HG02973 (cell line): ENCODE results near the gene HOXC9.

Source experiments
- ATAC-seq: cut with Tn5 transposase; IDR thresholded peaks from one replicate; pipeline ENCODE4 v1.9.1; 2021; ENCODE audit warnings: moderate library complexity; ENCODE audit not compliant: unreplicated experiment

The HOXC9 gene

DNA sequence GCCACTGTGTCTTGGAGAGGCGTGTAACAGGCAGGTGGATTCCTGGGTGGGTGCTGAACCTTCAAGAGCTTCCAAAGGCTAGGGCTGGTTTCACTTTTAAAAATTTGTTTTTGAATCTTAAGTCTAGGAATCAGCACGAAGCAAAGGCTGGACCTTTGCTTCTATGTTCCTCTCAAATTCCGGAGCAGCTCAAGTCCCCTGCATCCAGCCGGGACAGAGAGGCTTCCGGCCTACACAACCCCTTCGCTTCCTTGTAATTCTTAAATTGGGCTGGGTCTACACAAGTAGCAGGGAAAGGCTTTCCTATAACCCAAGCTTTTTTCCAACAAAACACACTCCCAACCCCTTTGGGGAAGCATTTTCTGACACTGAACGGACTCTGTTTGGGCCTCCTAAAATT is 37.0 kb upstream of the HOXC9 start:
- no peak for ATAC-seq

DNA sequence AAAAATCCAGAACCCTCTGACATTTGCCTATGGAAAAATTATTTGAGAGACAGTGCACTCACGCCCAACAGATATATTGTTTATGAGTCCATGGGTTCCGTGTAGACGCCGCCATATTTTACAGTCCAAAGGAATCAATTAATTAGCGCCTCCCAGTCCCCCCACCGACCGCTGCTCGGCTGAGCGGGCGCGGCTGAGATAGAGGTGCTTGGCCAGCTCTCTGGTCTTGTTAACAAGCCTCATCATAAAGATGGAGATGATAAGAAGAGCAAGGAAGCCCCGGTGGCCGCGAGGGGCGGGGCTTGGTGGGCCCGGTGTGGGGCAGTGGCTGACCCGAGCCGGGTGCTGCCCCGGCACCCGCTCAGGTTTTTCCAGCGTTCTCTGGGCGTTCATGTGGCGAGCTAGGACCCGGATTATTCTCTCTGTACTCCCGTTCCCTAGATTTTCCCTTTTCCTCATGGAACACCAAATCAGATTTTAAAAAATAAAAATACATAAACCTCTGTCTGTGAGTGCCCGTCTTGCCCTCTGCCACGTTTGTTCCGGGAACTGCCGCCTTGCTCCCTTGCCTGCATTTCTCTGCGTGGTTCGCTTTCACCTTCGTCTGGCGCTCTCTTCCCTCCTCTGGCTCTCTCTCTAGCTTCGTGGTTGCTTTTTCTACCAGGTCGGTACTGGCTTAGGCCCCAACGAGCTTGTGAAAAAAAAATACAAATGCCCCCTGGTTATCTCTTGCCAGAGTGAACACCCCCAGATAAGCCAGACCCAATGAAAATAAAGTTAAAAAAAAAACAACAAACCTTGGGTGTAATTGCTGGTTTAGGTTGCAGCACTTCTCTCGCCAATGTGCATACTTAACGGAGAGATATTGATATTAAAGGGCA is 36.3 kb upstream of the HOXC9 start:
- no peak for ATAC-seq

DNA sequence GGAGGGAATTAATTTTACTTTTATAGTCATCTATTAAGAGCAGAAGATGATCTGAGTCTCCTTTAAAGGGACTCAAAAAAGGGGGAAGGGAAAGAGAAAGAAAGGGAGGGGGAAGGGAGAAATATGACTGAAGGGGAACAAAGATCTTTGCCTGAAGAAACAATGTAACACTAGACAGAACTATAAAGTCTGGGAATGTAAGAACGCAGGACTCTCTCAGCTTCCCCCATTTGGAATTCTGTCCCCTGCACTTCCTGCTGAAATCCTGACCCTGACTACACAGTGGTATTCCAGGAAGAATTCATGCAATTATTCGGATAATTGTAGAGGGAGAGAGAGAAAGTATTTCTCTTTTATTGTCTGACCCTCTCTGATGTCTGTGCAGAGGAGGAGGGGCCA is 35.6 kb upstream of the HOXC9 start:
- no peak for ATAC-seq

DNA sequence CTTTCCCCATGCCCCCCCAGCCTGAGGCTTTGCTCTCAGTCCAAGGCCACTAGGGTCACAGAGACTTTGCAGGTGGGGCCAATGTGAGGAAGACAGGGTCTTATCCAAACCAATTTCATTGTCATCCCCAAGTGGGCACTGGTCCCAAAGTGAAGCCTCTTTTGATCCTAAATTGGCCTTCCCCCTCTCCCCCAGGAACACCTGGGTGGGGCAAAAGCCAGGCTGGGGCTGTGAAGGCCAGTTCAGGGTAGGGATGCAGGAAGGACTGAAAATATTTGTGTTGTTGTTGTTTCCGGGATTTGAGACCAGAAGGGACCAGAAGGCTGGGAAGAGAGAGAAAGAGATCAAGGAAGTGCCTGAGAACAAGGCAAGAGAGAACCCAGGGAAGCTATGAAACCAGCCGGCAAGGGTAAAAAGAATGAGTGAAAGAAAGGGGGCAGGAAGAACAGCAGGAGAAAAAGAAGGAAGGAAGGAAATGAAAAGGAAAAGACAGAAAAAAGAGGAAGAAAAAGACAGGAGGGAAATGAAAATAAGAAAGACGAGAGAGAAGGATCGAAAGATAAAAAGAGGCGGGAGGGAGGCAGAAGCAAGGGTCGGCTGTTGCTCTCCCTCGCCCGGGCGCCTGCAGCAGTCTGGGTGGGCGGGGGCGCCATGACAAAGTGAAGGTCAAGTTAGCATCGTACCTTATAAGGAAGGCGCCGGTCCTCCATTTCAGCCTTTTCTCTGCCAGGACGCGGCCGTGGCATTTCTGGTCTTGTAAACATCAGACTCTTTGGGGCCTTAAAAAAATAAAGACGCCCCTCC is 34.5 kb upstream of the HOXC9 start:
- ATAC-seq, result no peak

DNA sequence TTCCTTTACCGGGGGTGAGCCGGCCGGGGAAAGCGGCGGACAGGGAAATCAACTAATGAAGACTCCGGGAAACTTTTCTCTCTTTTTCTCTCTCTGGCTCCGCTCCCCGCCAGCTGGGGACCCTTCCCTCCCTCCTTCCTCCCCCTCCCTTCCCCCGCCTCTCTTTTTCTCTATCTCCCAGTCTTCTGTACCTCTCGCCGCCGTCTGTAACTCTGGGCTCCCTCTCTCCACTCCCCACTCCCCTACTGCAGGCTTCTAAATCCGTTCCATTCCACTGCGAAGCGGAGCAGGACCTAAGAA is 33.9 kb upstream of the HOXC9 start:
- ATAC-seq, result no peak

DNA sequence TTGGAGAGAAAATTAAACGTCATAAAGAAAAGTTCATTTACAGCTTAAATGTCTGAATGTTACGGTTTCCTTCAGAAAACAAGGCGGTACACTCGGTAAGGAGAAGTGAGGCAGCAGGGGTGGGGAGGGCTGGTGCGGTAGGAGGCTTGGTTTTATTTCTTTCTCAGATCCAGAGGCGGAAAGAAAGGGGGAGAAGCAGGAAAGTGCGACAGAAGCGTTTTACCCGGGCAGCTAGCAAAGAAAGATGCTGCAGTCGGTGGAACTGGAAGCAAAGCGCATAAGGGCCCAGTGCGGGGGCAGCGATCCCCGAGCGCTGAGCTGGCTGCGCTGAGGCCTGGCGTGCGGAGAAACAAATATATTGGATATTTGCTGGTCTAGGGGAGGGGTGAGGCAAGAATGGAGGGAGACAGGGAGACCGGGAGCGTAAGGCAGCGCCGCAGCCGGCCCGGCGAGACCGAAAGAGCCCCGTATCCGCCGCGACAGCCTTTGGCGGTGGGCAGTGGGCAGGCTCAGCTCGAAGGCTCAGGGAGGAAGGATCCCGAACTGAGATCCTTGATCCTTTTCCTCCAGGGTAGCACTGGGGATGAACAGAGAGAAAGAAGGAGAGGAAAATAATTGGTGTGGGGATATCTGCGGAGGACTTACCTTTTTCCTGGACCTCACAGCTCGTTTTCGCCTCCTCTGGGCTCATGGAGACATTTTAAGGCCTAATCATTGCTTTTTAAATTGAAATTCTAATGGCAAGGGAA is 33.4 kb upstream of the HOXC9 start:
- no peak for ATAC-seq

DNA sequence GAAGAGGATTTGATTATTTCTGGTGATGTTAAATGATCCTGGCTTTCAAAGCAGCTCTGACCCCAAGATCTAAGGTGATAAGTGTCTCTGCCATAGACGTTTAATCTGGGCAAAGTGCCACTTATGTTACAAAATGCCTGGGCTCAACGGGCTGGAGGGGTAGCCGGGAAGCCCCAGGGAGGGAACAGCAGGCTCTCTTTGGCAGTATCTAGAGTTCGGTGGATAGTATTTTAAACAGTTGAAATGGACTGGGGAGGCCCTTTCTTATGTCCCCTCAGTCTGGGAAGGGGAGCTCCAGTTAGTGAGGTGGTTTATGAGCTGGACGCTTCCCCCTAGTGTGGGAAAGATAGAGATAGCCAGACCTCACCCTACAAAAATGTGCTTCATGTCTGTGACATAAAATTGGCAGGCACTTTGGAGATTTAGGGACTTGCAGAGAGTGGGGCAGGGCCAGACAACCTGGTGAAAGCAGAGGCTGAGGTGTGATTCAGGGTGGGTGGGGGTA is 32.5 kb upstream of the HOXC9 start:
- no peak for ATAC-seq

DNA sequence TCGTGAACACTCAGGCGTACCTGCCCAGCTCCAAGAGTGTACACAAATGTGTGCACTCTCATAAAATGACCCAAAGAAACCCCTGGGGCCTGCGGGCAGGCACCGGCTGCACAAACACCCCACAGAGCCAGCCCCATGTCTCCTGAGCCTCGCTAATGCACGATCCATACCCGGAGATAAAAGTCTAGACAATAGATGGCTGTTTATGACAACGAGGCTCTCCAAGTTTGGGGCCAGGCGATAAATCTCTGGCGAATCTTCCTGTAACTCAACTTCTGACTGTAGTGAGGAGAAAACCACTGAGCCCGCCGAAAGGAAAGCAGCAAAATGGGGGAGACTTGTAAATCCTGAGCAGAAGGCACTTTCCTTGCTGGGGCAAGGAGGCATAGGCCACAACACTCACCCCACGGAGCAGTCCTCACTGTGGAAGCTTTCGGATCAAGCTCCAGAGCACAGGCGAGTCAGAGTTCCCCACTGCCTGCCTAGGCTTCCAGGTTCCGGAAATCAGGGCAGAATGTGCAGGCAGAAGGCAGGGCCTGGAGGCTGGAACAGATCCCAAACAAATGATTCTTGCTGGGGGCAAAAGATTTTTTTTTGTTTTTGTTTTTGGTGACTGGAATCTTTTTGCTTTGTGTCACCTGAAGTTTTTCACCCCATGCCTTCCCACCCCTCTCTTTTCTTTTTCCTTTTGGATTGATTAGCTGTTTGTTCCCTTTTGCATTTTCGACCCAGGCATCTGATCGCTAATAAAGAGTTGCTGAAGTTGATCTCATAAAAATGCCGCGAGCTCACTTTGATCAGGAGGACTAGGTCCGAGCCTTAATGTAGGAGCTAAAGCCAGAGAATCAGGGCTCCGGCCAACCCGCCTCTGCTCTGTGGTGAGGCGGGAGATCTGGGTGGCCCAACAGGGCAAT is 31.5 kb upstream of the HOXC9 start:
- ATAC-seq, result no peak

DNA sequence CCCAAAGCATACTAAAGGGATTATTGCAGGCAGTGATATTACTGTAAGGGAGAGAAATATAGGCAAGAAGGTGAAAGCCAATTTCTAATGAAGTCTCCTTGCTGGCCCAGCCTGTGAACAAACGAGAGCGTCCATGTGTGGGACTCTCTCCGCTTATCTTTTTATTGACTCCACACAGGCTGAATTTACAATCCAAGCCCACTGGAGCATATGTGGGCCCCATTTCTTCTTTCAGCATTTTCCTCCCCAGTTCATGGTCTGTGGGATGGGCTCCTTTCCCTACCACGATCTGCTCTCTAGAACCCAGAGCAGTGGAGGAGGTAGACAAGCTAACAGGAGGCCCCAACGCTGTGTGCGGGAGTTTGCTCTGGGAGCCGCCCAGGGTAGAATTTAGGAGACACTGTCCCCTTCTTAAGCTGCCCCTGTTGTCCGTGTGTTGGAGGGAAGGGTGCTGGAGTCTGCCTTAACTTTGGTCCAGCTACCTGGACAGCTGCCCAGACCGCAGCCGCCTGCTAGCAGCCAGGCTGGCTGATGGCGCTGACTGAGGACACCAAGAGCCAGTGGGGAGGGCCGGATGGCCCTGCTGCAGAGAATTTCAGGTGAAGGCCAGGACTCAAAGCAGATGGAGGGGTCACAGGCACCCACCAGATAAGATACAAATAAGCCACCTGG is 30.2 kb upstream of the HOXC9 start:
- no peak for ATAC-seq

DNA sequence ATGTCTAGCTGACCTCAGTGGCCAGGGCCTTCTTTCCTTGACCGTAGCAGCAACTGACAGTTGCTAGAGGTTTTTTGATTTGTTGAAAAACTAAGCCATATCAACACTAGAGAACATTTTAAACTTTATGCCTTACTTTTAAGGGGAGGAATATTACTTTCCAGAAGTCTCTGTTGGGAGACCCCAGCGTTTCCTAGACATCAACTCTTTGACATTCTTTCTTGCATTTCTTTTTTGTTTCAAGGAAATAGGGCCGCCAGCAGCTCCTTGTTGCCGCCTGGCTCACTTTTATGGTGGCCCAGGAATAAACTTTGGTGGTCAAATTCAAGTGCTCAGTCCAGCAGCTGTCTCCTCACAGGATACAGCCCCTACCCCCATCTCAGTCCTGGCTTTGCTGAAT is 29.5 kb upstream of the HOXC9 start:
- no peak for ATAC-seq

DNA sequence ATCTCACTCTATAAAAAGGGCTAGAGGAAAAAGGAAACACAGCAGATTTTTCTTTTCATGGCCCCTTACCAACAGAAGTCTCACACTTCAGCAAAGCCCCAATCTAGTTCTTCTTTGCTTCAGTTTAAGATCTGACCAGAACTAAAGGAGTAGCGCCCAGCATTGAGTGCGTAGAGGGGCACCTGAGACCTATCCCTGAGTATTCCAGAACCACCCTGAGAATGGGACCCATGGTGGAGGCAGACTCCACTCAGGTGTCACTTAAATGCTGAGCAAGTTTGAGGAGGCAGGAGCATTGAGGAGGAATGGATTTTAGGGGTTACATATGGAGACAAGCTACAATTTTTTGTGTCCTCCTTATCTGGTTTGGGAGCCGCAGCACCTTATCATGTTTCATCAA is 28.8 kb upstream of the HOXC9 start:
- no peak for ATAC-seq

DNA sequence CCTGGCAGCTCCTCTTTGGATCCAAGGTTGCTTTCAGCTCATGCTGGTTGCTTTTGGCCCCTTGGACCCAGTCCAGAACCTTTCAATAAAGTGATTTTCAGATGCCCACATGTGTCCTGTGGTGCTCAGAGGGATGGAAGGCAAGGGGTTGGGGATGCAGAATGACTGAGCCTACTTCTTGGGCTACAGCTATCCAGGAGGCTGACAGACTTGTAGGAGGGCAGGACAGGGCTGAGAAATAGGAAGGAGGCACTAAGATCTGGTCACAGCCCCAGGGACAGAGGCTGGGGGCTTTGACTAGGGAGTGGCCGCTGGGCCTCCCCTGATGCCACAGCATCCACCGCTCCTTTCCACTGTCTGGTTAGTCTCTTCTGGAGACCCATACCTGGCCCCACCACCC is 28.3 kb upstream of the HOXC9 start:
- no peak for ATAC-seq

DNA sequence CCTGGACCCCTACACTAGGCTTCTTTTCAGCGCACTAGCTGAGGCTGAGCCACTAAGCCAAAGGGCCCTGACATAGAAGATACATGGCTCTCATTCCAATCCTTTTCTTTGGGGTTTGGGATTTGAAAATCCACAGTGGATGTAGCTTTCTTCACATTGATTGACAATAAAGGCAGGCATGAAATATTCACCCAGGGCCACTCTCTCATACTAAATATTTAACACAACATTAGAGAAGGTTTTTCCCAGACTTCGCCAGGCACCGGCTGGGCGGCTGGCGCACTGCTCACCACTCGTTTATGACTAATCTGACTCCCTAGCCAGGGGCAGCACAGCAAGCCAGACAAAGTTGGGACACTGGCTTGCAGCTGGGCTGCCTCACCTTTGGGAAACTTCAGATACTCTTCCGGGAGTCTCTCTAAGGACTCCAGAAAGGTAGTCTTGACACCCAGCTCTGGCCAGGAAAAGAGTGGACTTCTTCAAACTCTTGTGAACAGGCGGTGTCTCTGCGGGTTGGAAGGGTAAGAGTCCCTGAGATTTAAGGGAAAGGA is 27.7 kb upstream of the HOXC9 start:
- no peak for ATAC-seq

DNA sequence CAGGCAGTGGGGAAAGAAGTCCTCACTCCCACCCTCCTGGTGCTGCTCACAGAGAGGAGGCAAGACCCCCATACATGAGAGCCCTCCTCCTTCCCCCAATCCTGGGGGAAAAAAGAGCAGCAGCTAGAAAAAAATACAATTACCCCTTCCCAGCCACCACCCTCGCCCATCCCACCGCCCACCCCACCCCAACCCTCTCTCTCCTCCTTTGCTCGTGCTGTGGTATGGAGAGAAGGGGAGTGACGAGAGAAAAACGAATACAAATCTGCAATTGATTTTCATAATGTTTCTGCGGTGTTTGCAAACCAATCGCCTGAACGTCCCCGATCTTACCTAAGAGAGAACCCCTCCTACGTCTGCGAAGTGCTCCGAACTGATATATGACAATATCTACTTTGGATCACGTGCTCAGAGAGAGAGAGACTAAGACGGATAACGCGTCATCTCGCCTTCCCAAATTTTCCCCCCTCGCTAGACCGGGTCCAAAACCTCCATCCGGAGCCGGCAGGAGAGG is 27.2 kb upstream of the HOXC9 start, which contains the start of gene HOXC11:
TSS of gene HOXC11 (plus strand) at position 405 of the 514 bp plus-strand sequence. CDS start 116 bp downstream, outside the sequence.
- ATAC-seq, result no peak

DNA sequence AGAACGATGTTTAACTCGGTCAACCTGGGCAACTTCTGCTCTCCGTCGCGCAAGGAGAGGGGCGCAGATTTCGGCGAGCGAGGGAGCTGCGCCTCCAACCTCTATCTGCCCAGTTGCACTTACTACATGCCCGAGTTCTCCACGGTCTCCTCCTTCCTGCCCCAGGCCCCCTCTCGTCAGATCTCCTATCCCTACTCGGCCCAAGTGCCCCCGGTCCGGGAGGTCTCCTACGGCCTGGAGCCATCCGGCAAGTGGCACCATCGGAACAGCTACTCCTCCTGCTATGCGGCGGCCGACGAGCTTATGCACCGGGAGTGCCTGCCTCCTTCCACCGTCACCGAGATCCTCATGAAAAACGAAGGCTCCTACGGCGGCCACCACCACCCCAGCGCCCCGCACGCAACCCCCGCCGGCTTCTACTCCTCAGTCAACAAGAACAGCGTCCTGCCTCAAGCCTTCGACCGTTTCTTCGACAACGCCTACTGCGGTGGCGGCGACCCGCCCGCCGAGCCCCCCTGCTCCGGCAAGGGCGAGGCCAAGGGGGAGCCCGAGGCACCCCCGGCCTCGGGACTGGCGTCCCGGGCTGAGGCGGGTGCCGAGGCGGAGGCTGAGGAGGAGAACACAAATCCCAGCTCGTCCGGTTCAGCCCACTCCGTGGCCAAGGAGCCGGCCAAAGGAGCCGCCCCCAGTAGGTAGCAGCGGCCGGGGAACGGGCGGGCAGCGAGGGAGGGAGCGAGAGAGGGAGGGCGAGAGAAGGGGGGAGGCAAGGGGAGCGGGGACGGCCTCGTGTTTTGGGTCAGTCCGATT is 26.5 kb upstream of the HOXC9 start:
- no peak for ATAC-seq

DNA sequence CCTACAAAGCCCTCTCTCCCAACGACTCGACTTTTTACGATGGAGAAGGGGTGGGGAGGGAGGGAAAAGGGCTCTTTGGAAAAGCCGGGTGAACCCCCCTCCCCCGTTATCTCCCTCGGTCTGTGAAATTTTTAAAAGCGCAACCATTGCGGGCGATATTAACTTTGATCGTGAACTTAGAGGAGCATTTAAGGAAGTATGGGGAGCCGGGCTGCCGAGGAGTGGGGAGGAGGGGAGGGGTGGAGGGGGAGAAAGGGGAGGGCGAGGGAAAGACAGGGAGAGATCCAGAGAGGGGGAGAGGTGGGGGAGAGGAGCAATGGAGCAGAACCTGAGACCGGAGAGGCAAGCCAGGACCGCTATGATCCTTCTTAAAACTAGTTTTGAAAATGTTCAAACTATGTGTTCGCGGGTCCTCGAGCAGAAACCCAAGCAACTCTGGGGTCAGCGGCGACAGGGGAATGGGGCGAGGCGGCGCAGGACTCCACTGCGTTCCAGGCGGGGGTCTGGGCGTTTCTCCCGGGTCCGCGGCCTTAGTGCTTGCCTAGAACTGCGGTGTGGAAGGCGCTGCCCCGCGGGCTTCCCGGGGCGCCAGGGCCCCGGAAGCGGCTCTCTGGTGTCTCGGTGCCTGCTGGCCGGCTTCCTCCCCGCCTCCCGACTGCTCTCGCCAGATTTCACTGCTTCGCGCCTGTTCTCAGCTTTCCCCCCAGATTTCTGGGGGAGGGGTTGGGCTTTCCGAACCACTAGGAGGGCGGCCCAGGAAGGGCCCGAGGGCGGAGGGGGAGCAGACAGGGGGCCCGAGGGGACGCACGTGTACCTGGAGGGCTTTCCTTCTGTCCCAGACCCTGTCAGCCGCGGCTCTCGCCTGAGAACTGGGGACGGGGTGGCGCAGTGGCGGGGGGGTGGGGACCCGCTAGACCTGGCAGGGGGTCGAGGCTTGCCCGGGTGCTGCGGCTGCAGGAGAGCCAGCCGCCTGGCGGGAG is 25.6 kb upstream of the HOXC9 start, which contains the start of gene HOTAIR:
TSS of gene HOTAIR (minus strand) at position 871 of the 980 bp plus-strand sequence.
- no peak for ATAC-seq

DNA sequence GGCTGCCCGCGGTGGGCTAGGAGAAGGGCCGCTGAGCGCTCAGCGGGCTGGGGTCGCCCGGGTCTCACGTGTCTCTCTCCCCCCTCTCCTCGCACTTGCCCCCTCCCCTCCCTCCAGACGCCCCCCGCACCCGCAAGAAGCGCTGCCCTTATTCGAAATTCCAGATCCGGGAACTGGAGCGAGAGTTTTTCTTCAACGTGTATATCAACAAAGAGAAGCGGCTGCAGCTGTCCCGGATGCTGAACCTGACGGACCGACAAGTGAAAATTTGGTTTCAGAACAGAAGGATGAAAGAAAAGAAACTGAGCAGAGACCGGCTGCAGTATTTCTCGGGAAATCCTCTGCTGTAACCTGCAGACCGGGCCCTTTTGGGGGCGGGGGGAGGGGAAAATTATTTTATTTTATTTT is 24.9 kb upstream of the HOXC9 start:
- ATAC-seq, result no peak
